Neural cell (in vitro differentiated cells): Measurements from ENCODE around the gene PDE8B. TPM values are rescaled to one million over a fixed set of nuclear protein-coding genes. Genes with fewer than 3 reads are reported as not detected.

ENCODE experiments used
- H2AFZ ChIP-seq: fragments of 200-600, 300-800 bp; sonication (generic), shearing (Covaris generic); 2 replicates; pipeline ENCODE4 v1.6.0; 2014; ENCODE audit warnings: low read depth, mild to moderate bottlenecking, antibody characterized with exemption, low read length, moderate library complexity
- H3F3A ChIP-seq: fragments of 200-600 bp; shearing (Covaris generic); 2 replicates; pipeline ENCODE4 v1.6.1; 2016; ENCODE audit warnings: mild to moderate bottlenecking, moderate library complexity, mixed read lengths, antibody characterized with exemption, low read length; ENCODE audit not compliant: insufficient read depth, poor library complexity, severe bottlenecking
- H3K27ac ChIP-seq: fragments of 200-600, 300-800 bp; sonication (generic), shearing (Covaris generic); 2 replicates; pipeline ENCODE4 v1.5.1; 2014; ENCODE audit warnings: mild to moderate bottlenecking, low read length, moderate library complexity
- H3K27me3 ChIP-seq: fragments of 300-800, 200-600 bp; sonication (generic), shearing (Covaris generic); 2 replicates; pipeline ENCODE4 v1.6.0; 2014; ENCODE audit warnings: mild to moderate bottlenecking, low read depth, low read length, moderate library complexity; ENCODE audit not compliant: insufficient read depth
- H3K36me3 ChIP-seq: fragments of 300-800, 200-600 bp; sonication (generic), shearing (Covaris generic); 2 replicates; pipeline ENCODE4 v1.5.1; 2014; ENCODE audit warnings: mild to moderate bottlenecking, antibody characterized with exemption, low read length, moderate library complexity; ENCODE audit not compliant: insufficient read depth
- H3K4me2 ChIP-seq: fragments of 300-800, 200-600 bp; sonication (generic), shearing (Covaris generic); 2 replicates; pipeline ENCODE4 v1.6.0; 2014; ENCODE audit warnings: mild to moderate bottlenecking, low read length
- H3K4me3 ChIP-seq: fragments of 300-800, 200-600 bp; sonication (generic), shearing (Covaris generic); 2 replicates; pipeline ENCODE4 v1.5.1; 2014; ENCODE audit warnings: mild to moderate bottlenecking, low read length, moderate library complexity
- H3K79me2 ChIP-seq: fragments of 200-600 bp; shearing (Covaris generic); replicated peaks from 2 replicates; pipeline ENCODE4 v1.6.0; 2014; ENCODE audit warnings: mild to moderate bottlenecking, low read length, moderate library complexity; ENCODE audit not compliant: insufficient read depth
- H3K9ac ChIP-seq: fragments of 300-800, 200-600 bp; sonication (generic), shearing (Covaris generic); 2 replicates; pipeline ENCODE4 v1.6.1; 2016; ENCODE audit warnings: mild to moderate bottlenecking, low read length, mixed read lengths
- H3K9me2 ChIP-seq: fragments of 200-600 bp; shearing (Covaris generic); 2 replicates; pipeline ENCODE4 v1.6.1; 2016; ENCODE audit warnings: mild to moderate bottlenecking, low read length, mixed read lengths; ENCODE audit not compliant: insufficient read depth
- H3K9me3 ChIP-seq: fragments of 200-600, 300-800 bp; sonication (generic), shearing (Covaris generic); 2 replicates; pipeline ENCODE4 v1.6.1; 2016; ENCODE audit warnings: mild to moderate bottlenecking, mixed run types, low read length, moderate library complexity, mixed read lengths
- H4K20me1 ChIP-seq: fragments of 200-600 bp; shearing (Covaris generic); 2 replicates; pipeline ENCODE4 v1.6.1; 2016; ENCODE audit warnings: mild to moderate bottlenecking, mixed run types; ENCODE audit not compliant: insufficient read depth
- CTCF ChIP-seq: fragments of 450-650 bp; IDR thresholded peaks from 2 replicates; pipeline ENCODE4 v1.5.1; 2014; ENCODE audit warnings: antibody characterized with exemption, mild to moderate bottlenecking, moderate library complexity; ENCODE audit not compliant: poor library complexity, severe bottlenecking
- EP300 ChIP-seq: fragments of 450-650 bp; conservative IDR thresholded peaks from 2 replicates; pipeline ENCODE4 v1.6.1; 2014; ENCODE audit warnings: antibody characterized with exemption, mild to moderate bottlenecking, moderate library complexity; ENCODE audit not compliant: poor library complexity, severe bottlenecking
- EZH2 ChIP-seq: fragments of 200-600, 300-800 bp; shearing (Covaris generic), sonication (generic); IDR thresholded peaks from 2 replicates; pipeline ENCODE4 v1.6.1; 2014; ENCODE audit warnings: antibody characterized with exemption, low read length, borderline replicate concordance, mild to moderate bottlenecking; ENCODE audit not compliant: insufficient read depth, poor library complexity, severe bottlenecking
- MXI1 ChIP-seq: fragments of 450-650 bp; conservative IDR thresholded peaks from 2 replicates; pipeline ENCODE4 v1.6.1; 2014; ENCODE audit warnings: antibody characterized with exemption, mild to moderate bottlenecking; ENCODE audit not compliant: poor library complexity, severe bottlenecking
- POLR2AphosphoS5 ChIP-seq: IDR thresholded peaks from 2 replicates; pipeline ENCODE4 v1.6.1; 2012
- RAD21 ChIP-seq: fragments of 450-650 bp; conservative IDR thresholded peaks from 2 replicates; pipeline ENCODE4 v1.6.1; 2014; ENCODE audit warnings: antibody characterized with exemption, mild to moderate bottlenecking, moderate library complexity
- REST ChIP-seq: IDR thresholded peaks from 2 replicates; pipeline ENCODE4 v1.6.1; 2012; ENCODE audit warnings: borderline replicate concordance
- SMC3 ChIP-seq: fragments of 450-650 bp; conservative IDR thresholded peaks from 2 replicates; pipeline ENCODE4 v1.6.1; 2014; ENCODE audit warnings: antibody characterized with exemption, mild to moderate bottlenecking, moderate library complexity; ENCODE audit not compliant: poor library complexity
- TAF1 ChIP-seq: IDR thresholded peaks from 2 replicates; pipeline ENCODE4 v1.6.1; 2012; ENCODE audit warnings: low read depth
- polyA plus RNA-seq: library from polyadenylated mRNA; depleted of rRNA; stranded (reverse); fragments of >200 nt; gene quantifications from 2 replicates; pipeline ENCODE4 v1.2.3, GENCODE V29; 2014

The PDE8B gene
- polyA plus RNA-seq, 1 donor from 2014 or later, result 0.22 TPM

DNA sequence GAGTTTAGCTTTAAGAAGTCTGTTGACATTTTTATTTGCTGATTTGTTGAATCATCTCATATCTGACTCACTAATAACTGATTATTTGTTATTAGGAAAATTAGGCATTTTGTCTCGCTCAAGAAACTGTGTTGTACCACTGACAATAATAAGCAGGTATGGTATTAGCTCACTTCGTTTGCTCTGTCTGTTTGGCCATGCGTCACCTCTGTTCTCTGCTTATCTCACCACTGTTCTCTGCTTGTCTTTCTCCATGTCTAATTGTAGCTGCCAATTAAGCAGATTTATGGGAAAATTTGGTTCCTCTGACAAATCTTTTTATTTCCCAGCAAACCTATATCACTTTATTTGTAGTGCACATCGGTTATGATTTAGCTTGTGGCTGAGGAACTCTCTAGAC is 142.8 kb downstream of the PDE8B start:
- Histone ChIP-seq H2AFZ (no peak overlapping the region), H3K36me3 (no peaks in the 10 kb centered on the region), H3K79me2 (no peaks in the 10 kb centered on the region), H3K4me3 (no peak overlapping the region), H3K27ac (no peak overlapping the region), H3K9me3 (no peaks in the 10 kb centered on the region), H3F3A (no peaks in the 10 kb centered on the region), H3K9ac (no peak overlapping the region), H4K20me1 (no peaks in the 10 kb centered on the region), H3K27me3 (no peaks in the 10 kb centered on the region), H3K4me2 (no peak overlapping the region), H3K9me2 (no peaks in the 10 kb centered on the region)
- TF ChIP-seq SMC3 (no peak), TAF1 (no peak), EP300 (no peak), POLR2AphosphoS5 (no peak), CTCF (no peak), EZH2 (no peak), REST (no peak), RAD21 (no peak), MXI1 (no peak)

GRCh38 chr5:77354454-77354853 is 144.0 kb downstream of the PDE8B start:
- Histone ChIP-seq H4K20me1 (no peaks in the 10 kb centered on the region), H2AFZ (no peak overlapping the region), H3K27me3 (no peaks in the 10 kb centered on the region), H3F3A (no peaks in the 10 kb centered on the region), H3K9ac (no peak overlapping the region), H3K4me3 (no peak overlapping the region), H3K9me2 (no peaks in the 10 kb centered on the region), H3K4me2 (no peak overlapping the region), H3K36me3 (no peaks in the 10 kb centered on the region), H3K79me2 (no peaks in the 10 kb centered on the region), H3K27ac (no peak overlapping the region), H3K9me3 (no peaks in the 10 kb centered on the region)
- no peak for TF ChIP-seq REST
- TF ChIP-seq EP300, result no peak
- no peak for TF ChIP-seq POLR2AphosphoS5
- no peak for TF ChIP-seq CTCF
- TF ChIP-seq MXI1, result no peak
- TF ChIP-seq EZH2, result no peak
- no peak for TF ChIP-seq SMC3
- no peak for TF ChIP-seq TAF1
- no peak for TF ChIP-seq RAD21
